Sigmoid colon (tissue), 4 donors: ENCODE measurements around the gene REM2.

Source experiments
- CTCF ChIP-seq, 4 experiments: fragments of 450-650 bp in 3 of 4; fragments of 200-600 bp in 1 of 4; IDR thresholded peaks; one replicate each; pipeline ENCODE4 v1.5.1; 2016 to 2019; ENCODE audit warnings: antibody characterized with exemption in 4 of 4, mild to moderate bottlenecking in 3 of 4, moderate library complexity in 2 of 4
- EP300 ChIP-seq, 4 donors: sonication (generic); formaldehyde crosslinking; IDR thresholded peaks; one replicate each; pipeline ENCODE4 v1.6.1; 2017; ENCODE audit warnings: antibody characterized with exemption in 4 of 4
- POLR2A ChIP-seq, 2 donors: fragments of 450-650 bp; IDR thresholded peaks; one replicate each; pipeline ENCODE4 v1.6.1; 2016; ENCODE audit warnings: antibody characterized with exemption in 2 of 2, mild to moderate bottlenecking in 2 of 2, moderate library complexity in 2 of 2
- POLR2AphosphoS5 ChIP-seq, 4 donors: sonication (generic); formaldehyde crosslinking; IDR thresholded peaks; one replicate each; pipeline ENCODE4 v1.6.1; 2017; ENCODE audit warnings: antibody characterized with exemption in 4 of 4

GRCh38 chr14:22896356-22896755, 13.3 kb downstream of the REM2 start:
- TF ChIP-seq CTCF (IDR thresholded peaks at IDR 0.05) (no peak), POLR2A (IDR thresholded peaks at IDR 0.05) (no peak), POLR2AphosphoS5 (IDR thresholded peaks at IDR 0.05) (no peak), EP300 (IDR thresholded peaks at IDR 0.05) (no peak)
